Measurements from ENCODE around the gene HBM. TPM values are rescaled to one million over a fixed set of nuclear protein-coding genes. Genes with fewer than 3 reads are reported as not detected.
"Not testable (repeated sequence)": the region's sequence is repeated elsewhere in the genome, so short reads cannot be mapped to it uniquely, and the experiment has no call there.

HBM gene
- polyA plus RNA-seq, 6 donors from 2014 or later = not detected

GRCh38 chr16:187330-187729, 21.6 kb downstream of the HBM start:
- no peak overlapping the region for H3K4me3 Mint-ChIP-seq
- no peaks in the 10 kb centered on the region for H3K9me3 Mint-ChIP-seq
- no peak for ATAC-seq (ENCODE audit: low read depth in 2 of 2)
- no peaks in the 10 kb centered on the region for H3K27me3 Mint-ChIP-seq
- H3K36me3 Mint-ChIP-seq = peaks cover 0 to 22% of the 10 kb centered on the region in 2 donors
- H3K27ac Mint-ChIP-seq = peak overlapping the region in 1 of 6 donors; percentile 11
- peaks cover 0 to 8% (median 5%) of the 10 kb centered on the region in 3 donors for H3K4me1 Mint-ChIP-seq
- DNase-seq = no peak

DNA sequence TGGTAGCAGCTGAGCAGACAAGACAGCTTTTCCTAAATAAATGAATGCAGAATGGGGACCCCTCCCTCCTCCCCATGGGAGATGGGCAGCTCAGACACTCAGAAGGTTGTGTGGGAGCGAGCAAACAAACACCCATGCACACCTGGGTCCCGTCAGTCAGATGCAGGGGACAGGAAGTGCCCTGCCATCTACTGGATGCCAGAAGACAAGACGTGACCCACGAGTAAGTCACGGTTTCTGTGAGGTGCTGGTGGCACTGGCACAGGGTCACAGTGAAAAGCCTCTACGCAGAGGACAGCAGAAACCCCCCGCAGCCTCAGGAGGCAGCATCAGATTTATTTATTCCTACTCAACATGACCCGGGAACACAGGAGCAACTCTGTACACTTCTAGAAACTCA, 22.9 kb downstream of the HBM start:
- ATAC-seq (ENCODE audit: low read depth in 2 of 2) = peak; percentile 60 to 63

DNA sequence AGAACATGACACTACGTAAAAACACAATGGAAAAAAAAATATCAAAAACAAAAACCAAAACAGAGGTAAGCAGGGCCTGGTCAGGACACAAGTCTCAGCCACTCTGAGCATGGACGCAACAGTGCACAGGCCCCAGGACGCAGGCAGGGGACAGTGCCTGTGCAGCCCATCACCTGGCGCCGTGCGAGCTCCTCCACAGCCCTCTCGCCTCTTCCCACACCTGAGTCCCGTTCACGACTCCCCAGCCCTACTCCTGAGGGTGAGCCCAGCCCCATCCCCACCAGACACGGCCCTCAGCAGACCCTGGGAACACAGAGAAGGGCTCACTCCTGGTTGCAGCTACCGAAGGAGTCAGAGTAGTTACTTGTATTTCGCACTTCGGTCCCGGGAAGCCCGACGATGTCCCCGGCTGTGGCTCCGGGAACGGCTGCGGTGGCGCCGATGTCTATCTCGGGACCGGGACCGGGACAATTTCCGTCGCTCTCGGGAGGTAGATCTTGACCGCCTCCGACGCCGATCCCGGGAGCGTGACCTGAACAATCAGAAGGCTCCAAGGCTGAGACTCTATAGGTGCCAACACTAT, 23.9 kb downstream of the HBM start:
- Mint-ChIP-seq H3K4me3 (no peak overlapping the region), H3K27me3 (no peaks in the 10 kb centered on the region), H3K36me3 (peaks cover 0 to 30% of the 10 kb centered on the region in 2 donors), H3K4me1 (peaks cover 0 to 12% (median 5%) of the 10 kb centered on the region in 3 donors), H3K9me3 (no peaks in the 10 kb centered on the region), H3K27ac (peak overlapping the region in 1 of 6 donors; percentile 72)
- no peak for DNase-seq
- ATAC-seq (ENCODE audit: low read depth in 2 of 2) = no peak

More for the DNA sequence above, 22.9 kb downstream of the HBM start:
- H3K36me3 Mint-ChIP-seq = peaks cover 0 to 30% of the 10 kb centered on the region in 2 donors
- peaks cover 0 to 12% (median 5%) of the 10 kb centered on the region in 3 donors for H3K4me1 Mint-ChIP-seq
- H3K27me3 Mint-ChIP-seq = no peaks in the 10 kb centered on the region
- H3K27ac Mint-ChIP-seq = no peak overlapping the region
- no peak overlapping the region for H3K4me3 Mint-ChIP-seq
- no peak for DNase-seq
- no peaks in the 10 kb centered on the region for H3K9me3 Mint-ChIP-seq

DNA sequence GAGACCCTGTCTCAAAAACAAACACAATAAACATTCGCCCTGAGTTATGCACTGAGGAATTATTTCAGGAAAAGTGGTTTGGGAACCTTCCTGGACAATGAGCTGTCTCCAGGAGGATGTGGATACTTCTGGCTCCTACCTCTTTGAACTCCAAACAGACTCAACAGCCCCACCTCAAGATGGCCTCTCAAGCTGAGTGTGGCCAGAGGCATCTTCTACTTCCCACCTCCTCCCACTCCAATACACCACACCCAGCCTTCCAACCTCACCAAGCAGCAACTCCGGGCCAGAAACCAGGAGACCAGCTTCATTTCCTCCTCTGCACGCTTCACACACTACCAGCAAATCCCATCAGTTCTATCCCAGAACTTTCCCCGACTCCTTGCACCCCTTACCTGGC, 26.1 kb downstream of the HBM start:
- ATAC-seq (ENCODE audit: low read depth in 2 of 2) (no peak), DNase-seq (no peak)
- Mint-ChIP-seq H3K27ac (peak overlapping the region in 1 of 6 donors; percentile 85), H3K9me3 (no peaks in the 10 kb centered on the region), H3K4me1 (peaks cover 0 to 8% (median 5%) of the 10 kb centered on the region in 3 donors), H3K36me3 (peaks cover 0 to 23% of the 10 kb centered on the region in 2 donors), H3K27me3 (no peaks in the 10 kb centered on the region), H3K4me3 (peak overlapping the region in 1 of 8 donors; percentile 15)

- no peaks in the 10 kb centered on the region for H3K27me3 Mint-ChIP-seq
- H3K36me3 Mint-ChIP-seq = peaks cover 0 to 23% of the 10 kb centered on the region in 2 donors
- ATAC-seq (ENCODE audit: low read depth in 2 of 2) (no peak), DNase-seq (no peak)
- no peak overlapping the region for H3K4me3 Mint-ChIP-seq
- H3K27ac Mint-ChIP-seq = peak overlapping the region in 1 of 6 donors; percentile 63
- peaks cover 0 to 8% (median 5%) of the 10 kb centered on the region in 3 donors for H3K4me1 Mint-ChIP-seq
- H3K9me3 Mint-ChIP-seq = no peaks in the 10 kb centered on the region
Measured at GRCh38 chr16:192686-193085, 26.9 kb downstream of the HBM start.

DNA sequence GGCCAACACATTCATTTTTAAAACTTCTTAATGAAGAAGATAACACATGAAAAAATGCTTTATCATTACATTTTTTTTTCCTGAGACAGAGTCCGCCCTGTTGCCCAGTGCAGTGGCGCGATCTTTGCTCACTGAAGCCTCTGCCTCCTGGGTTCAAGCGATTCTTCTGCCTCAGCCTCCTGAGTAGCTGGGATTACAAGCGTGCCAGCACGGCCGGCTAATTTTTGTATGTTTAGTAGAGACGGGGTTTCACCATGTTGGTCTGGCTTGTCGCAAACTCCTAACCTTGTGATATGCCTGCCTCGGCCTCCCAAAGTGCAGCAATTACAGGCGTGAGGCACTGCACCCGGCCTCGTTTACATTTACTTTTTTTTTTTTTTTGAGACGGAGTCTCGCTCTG, 27.7 kb downstream of the HBM start:
- DNase-seq = no peak
- no peaks in the 10 kb centered on the region for H3K9me3 Mint-ChIP-seq
- H3K27me3 Mint-ChIP-seq = no peaks in the 10 kb centered on the region
- no peak for ATAC-seq (ENCODE audit: low read depth in 2 of 2)
- H3K4me3 Mint-ChIP-seq = no peak overlapping the region
- H3K36me3 Mint-ChIP-seq = peaks cover 0 to 23% of the 10 kb centered on the region in 2 donors
- H3K4me1 Mint-ChIP-seq = peaks cover 0 to 8% (median 5%) of the 10 kb centered on the region in 3 donors
- peak overlapping the region in 1 of 6 donors; percentile 64 for H3K27ac Mint-ChIP-seq

DNA sequence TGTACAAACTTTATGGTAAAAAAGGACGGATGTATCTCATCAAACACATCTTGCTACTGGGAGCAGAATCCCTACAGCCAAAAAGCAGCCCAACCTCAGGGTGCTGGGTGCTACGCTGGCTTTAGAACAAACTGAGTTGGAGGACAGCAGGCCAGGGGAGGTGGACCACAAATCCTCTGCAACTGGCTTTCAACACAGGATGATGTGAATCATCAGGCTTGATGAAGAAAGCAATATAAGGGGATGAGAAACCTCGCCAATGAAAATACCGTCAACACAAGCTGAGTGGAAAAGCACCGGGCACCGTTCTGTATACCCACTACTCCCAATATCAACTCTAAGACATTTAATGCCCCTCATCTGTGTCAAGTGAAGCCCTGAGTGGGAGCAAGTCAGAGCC, 28.7 kb downstream of the HBM start:
- no peak for ATAC-seq (ENCODE audit: low read depth in 2 of 2)
- Mint-ChIP-seq H3K36me3 (peaks cover 0 to 23% of the 10 kb centered on the region in 2 donors), H3K4me3 (no peak overlapping the region), H3K27me3 (no peaks in the 10 kb centered on the region), H3K9me3 (no peaks in the 10 kb centered on the region), H3K27ac (no peak overlapping the region), H3K4me1 (peaks cover 0 to 8% (median 5%) of the 10 kb centered on the region in 3 donors)
- DNase-seq = no peak

- ATAC-seq (ENCODE audit: low read depth in 2 of 2) = no peak
- Mint-ChIP-seq H3K27me3 (no peaks in the 10 kb centered on the region), H3K36me3 (peaks cover 0 to 5% of the 10 kb centered on the region in 2 donors)
Measured at GRCh38 chr16:200388-200787, 34.6 kb downstream of the HBM start.

GRCh38 chr16:203246-203645, 37.5 kb downstream of the HBM start:
- no peaks in the 10 kb centered on the region for H3K27me3 Mint-ChIP-seq
- H3K9me3 Mint-ChIP-seq = no peaks in the 10 kb centered on the region
- H3K4me3 Mint-ChIP-seq = no peak overlapping the region
- H3K36me3 Mint-ChIP-seq = peaks cover 6 to 13% of the 10 kb centered on the region in 2 donors
- H3K4me1 Mint-ChIP-seq = no peaks in the 10 kb centered on the region
- H3K27ac Mint-ChIP-seq = no peak overlapping the region
- no peak for ATAC-seq (ENCODE audit: low read depth in 2 of 2)
- DNase-seq = no peak

More at GRCh38 chr16:200388-200787, 34.6 kb downstream of the HBM start:
- DNase-seq = no peak
- H3K27ac Mint-ChIP-seq = no peak overlapping the region
- no peak overlapping the region for H3K4me3 Mint-ChIP-seq
- no peaks in the 10 kb centered on the region for H3K9me3 Mint-ChIP-seq
- no peaks in the 10 kb centered on the region for H3K4me1 Mint-ChIP-seq

- not testable (repeated sequence) for H3K4me1 Mint-ChIP-seq; DNase-seq; H3K27me3 Mint-ChIP-seq; H3K4me3 Mint-ChIP-seq; ATAC-seq (ENCODE audit: low read depth in 2 of 2); H3K9me3 Mint-ChIP-seq
- H3K27ac Mint-ChIP-seq = peak overlapping the region in 1 of 6 donors; percentile 24
- peaks cover 10 to 17% of the 10 kb centered on the region in 2 donors for H3K36me3 Mint-ChIP-seq
Measured at GRCh38 chr16:204046-204445, 38.3 kb downstream of the HBM start.

DNA sequence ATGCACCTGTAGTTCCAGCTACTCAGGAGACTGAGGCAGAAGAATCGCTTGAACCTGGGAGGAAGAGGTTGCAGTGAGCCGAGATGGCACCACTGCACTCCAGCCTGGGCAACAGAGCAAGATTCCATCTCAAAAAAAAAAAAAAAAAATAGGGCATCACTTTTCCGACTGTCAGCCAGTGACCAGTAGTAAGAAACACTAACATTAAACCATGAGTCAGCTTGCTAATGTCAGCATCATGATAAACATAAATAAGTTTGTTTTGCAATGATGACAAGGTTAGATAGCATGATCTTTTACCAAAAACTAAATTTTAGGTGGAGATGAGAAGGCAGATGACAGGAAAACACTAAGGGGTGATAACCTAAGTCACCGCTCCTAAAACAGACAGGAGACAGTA, 43.6 kb downstream of the HBM start:
- not testable (repeated sequence) for H3K9me3 Mint-ChIP-seq; DNase-seq; H3K27me3 Mint-ChIP-seq; ATAC-seq (ENCODE audit: low read depth in 2 of 2); H3K27ac Mint-ChIP-seq; H3K4me3 Mint-ChIP-seq
- H3K4me1 Mint-ChIP-seq = peaks cover 5 to 24% (median 5%) of the 10 kb centered on the region in 3 donors
- H3K36me3 Mint-ChIP-seq = peaks cover 10 to 12% of the 10 kb centered on the region in 2 donors

- not testable (repeated sequence) for DNase-seq; H3K9me3 Mint-ChIP-seq; H3K27me3 Mint-ChIP-seq; H3K4me3 Mint-ChIP-seq; ATAC-seq (ENCODE audit: low read depth in 2 of 2)
- H3K4me1 Mint-ChIP-seq = peaks cover 9 to 26% (median 9%) of the 10 kb centered on the region in 3 donors
- peak overlapping the region; percentile 20 to 85 (median 64) for H3K27ac Mint-ChIP-seq
- H3K36me3 Mint-ChIP-seq = peaks cover 4 to 10% of the 10 kb centered on the region in 2 donors
Measured at GRCh38 chr16:211631-212180, 45.9 kb downstream of the HBM start.

DNA sequence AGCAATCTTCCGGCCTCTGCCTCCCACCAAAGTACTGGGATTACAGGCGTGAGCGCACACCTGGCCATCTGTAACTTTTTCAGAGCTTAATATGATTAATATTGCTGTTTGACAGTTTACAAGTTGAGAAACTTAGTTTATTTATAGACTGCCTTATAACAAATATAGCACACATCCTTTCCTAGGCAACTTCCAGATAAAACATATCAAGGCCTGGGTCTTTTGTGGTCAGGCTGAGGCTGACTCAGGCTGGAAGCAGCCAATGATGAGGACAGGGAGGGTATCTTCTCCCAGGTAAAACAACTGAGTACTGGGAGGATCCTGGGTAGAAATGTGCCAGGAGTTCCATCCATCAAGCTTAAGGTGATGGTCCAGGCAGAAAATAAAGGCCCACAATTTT, 47.2 kb downstream of the HBM start:
- Mint-ChIP-seq H3K36me3 (peaks cover 4 to 7% of the 10 kb centered on the region in 2 donors), H3K27me3 (no peaks in the 10 kb centered on the region), H3K4me1 (peaks cover 9 to 26% (median 11%) of the 10 kb centered on the region in 3 donors), H3K27ac (peak overlapping the region in 1 of 6 donors; percentile 18), H3K4me3 (no peak overlapping the region), H3K9me3 (no peaks in the 10 kb centered on the region)
- DNase-seq (no peak), ATAC-seq (ENCODE audit: low read depth in 2 of 2) (no peak)

All from naive B cell (primary cell).